ENCODE results near the gene P2RY11. TPM values are rescaled to one million over a fixed set of nuclear protein-coding genes. Genes with fewer than 3 reads are reported as not detected.

Gene P2RY11
- total RNA-seq, 1 experiment from 2014 or later, result 20.7 TPM

DNA sequence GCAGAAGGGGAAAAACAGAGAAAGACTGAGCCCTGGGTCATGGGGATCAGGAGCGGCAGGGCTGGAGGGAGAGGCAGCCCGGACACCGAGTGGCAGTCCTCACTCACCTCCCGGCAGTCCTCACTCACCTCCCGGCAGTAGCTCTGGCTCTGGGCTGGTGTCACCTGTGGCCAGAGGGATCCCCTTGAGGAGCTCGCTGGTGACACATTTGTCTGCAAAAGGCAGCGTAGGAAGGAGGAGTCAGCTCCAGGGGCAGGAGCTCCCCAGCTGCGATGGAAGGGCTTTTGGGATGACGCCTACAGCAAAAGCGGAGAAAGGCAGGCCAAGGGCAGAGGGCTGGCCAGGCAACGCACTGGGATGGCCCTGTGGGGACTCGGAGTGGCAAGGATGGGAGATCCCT lies 7.5 kb downstream of the P2RY11 start:
- no peaks in the 10 kb centered on the region for H3K27me3 Mint-ChIP-seq (ENCODE audit: unreplicated experiment)
- BruUV-seq (replicated peaks), result no TSS peak
- H3K4me1 Mint-ChIP-seq (ENCODE audit: low read depth, unreplicated experiment), result no peaks in the 10 kb centered on the region
- H3K36me3 Mint-ChIP-seq (ENCODE audit: insufficient read depth, unreplicated experiment), result peaks cover 59% of the 10 kb centered on the region
- H3K4me3 Mint-ChIP-seq (ENCODE audit: low read depth, unreplicated experiment), result peak overlapping the region; percentile 91
- TF ChIP-seq CTCF (IDR thresholded peaks at IDR 0.05; ENCODE audit: unreplicated experiment), result no peak
- H3K27ac Mint-ChIP-seq (ENCODE audit: unreplicated experiment), result peak overlapping the region; percentile 83
- H3K9me3 Mint-ChIP-seq (ENCODE audit: low read depth, unreplicated experiment), result no peaks in the 10 kb centered on the region
- DNase-seq, result no peak
- intact Hi-C loops (cut with micrococcal nuclease; ENCODE audit: unreplicated experiment), result no loop called here
- CTCF ChIA-PET, result interaction anchor here (0.7 kb wide), 1 partner anchor 54 kb away, joined by 3 read pairs; no protein-coding TSS in a partner anchor

GRCh38 chr19:10120538-10121189 lies 9.2 kb downstream of the P2RY11 start:
- Mint-ChIP-seq H3K36me3 (ENCODE audit: insufficient read depth, unreplicated experiment) (peaks cover 43% of the 10 kb centered on the region), H3K9me3 (ENCODE audit: low read depth, unreplicated experiment) (no peaks in the 10 kb centered on the region), H3K4me3 (ENCODE audit: low read depth, unreplicated experiment) (no peak overlapping the region), H3K27ac (ENCODE audit: unreplicated experiment) (no peak overlapping the region), H3K4me1 (ENCODE audit: low read depth, unreplicated experiment) (no peaks in the 10 kb centered on the region), H3K27me3 (ENCODE audit: unreplicated experiment) (no peaks in the 10 kb centered on the region)
- TF ChIP-seq CTCF (IDR thresholded peaks at IDR 0.05; ENCODE audit: unreplicated experiment), result no peak
- CTCF ChIA-PET, result interaction anchor here (0.5 to 0.9 kb wide), 5 partner anchors 9 to 213 kb away, joined by 3 to 5 read pairs (median 4); partner anchors contain the start of gene ANGPTL6
- intact Hi-C loops (cut with micrococcal nuclease; ENCODE audit: unreplicated experiment), result no loop called here
- no peak for DNase-seq
- no TSS peak for BruUV-seq (replicated peaks)

- peaks cover 36% of the 10 kb centered on the region for H3K36me3 Mint-ChIP-seq (ENCODE audit: insufficient read depth, unreplicated experiment)
- intact Hi-C loops (cut with micrococcal nuclease; ENCODE audit: unreplicated experiment), result no loop called here
- no peaks in the 10 kb centered on the region for H3K4me1 Mint-ChIP-seq (ENCODE audit: low read depth, unreplicated experiment)
- H3K27ac Mint-ChIP-seq (ENCODE audit: unreplicated experiment), result no peak overlapping the region
- no peak for TF ChIP-seq CTCF (IDR thresholded peaks at IDR 0.05; ENCODE audit: unreplicated experiment)
- no peak for DNase-seq
- CTCF ChIA-PET, result no interaction called here
- BruUV-seq (replicated peaks), result no TSS peak
- no peak overlapping the region for H3K4me3 Mint-ChIP-seq (ENCODE audit: low read depth, unreplicated experiment)
- H3K9me3 Mint-ChIP-seq (ENCODE audit: low read depth, unreplicated experiment), result no peaks in the 10 kb centered on the region
- no peaks in the 10 kb centered on the region for H3K27me3 Mint-ChIP-seq (ENCODE audit: unreplicated experiment)
Measured at GRCh38 chr19:10122045-10122444, 10.6 kb downstream of the P2RY11 start.

- no peak for TF ChIP-seq CTCF (IDR thresholded peaks at IDR 0.05; ENCODE audit: unreplicated experiment)
- no peak overlapping the region for H3K27ac Mint-ChIP-seq (ENCODE audit: unreplicated experiment)
- intact Hi-C loops (cut with micrococcal nuclease; ENCODE audit: unreplicated experiment), result no loop called here
- no peaks in the 10 kb centered on the region for H3K9me3 Mint-ChIP-seq (ENCODE audit: low read depth, unreplicated experiment)
- CTCF ChIA-PET, result no interaction called here
- peaks cover 14% of the 10 kb centered on the region for H3K36me3 Mint-ChIP-seq (ENCODE audit: insufficient read depth, unreplicated experiment)
- H3K4me3 Mint-ChIP-seq (ENCODE audit: low read depth, unreplicated experiment), result no peak overlapping the region
- BruUV-seq (replicated peaks), result no TSS peak
- no peak for DNase-seq
- H3K27me3 Mint-ChIP-seq (ENCODE audit: unreplicated experiment), result no peaks in the 10 kb centered on the region
- H3K4me1 Mint-ChIP-seq (ENCODE audit: low read depth, unreplicated experiment), result no peaks in the 10 kb centered on the region
Measured at GRCh38 chr19:10124429-10124828, 12.9 kb downstream of the P2RY11 start.

Data from Calu3 (cell line).